Activated CD8-positive, alpha-beta memory T cell treated with anti-CD3 and anti-CD28 coated beads for 1 hour (primary cell): ENCODE results near the gene ZNF18.
"Not testable (repeated sequence)": the region's sequence is repeated elsewhere in the genome, so short reads cannot be mapped to it uniquely, and the experiment has no call there.

Experiments
- DNase-seq, 2 donors: peaks; one replicate each; pipeline ENCODE4 v3.0.0-alpha.2; 2020; ENCODE audit warnings: low read depth in 1 of 2; ENCODE audit errors: extremely low read depth in 1 of 2

The ZNF18 gene

GRCh38 chr17:11986179-11986941 lies 10.9 kb downstream of the ZNF18 start:
- DNase-seq = no peak

GRCh38 chr17:11981862-11982261 lies 15.4 kb downstream of the ZNF18 start:
- no peak for DNase-seq

GRCh38 chr17:11980813-11981212 lies 16.5 kb downstream of the ZNF18 start:
- no peak for DNase-seq

- no peak for DNase-seq
These were observed 17.5 kb downstream of the ZNF18 start for GRCh38 chr17:11979795-11980194.

- DNase-seq = not testable (repeated sequence)
These were observed 24.5 kb downstream of the ZNF18 start for GRCh38 chr17:11972741-11973140.

GRCh38 chr17:11969565-11969964 lies 27.7 kb downstream of the ZNF18 start:
- DNase-seq = no peak

- no peak for DNase-seq
These were observed 42.3 kb downstream of the ZNF18 start for GRCh38 chr17:11954936-11955335.

GRCh38 chr17:11953924-11954323 lies 43.4 kb downstream of the ZNF18 start:
- no peak for DNase-seq

- no peak for DNase-seq
These were observed 44.7 kb downstream of the ZNF18 start for GRCh38 chr17:11952610-11953009.

- DNase-seq = no peak
These were observed 46.3 kb downstream of the ZNF18 start for GRCh38 chr17:11950771-11951519.

- not testable (repeated sequence) for DNase-seq
These were observed 47.7 kb downstream of the ZNF18 start for GRCh38 chr17:11949571-11949970.

- DNase-seq = no peak
These were observed 48.5 kb downstream of the ZNF18 start for GRCh38 chr17:11948789-11949188.

GRCh38 chr17:11944587-11944986 lies 52.7 kb downstream of the ZNF18 start:
- no peak for DNase-seq

GRCh38 chr17:11943759-11944347 lies 53.4 kb downstream of the ZNF18 start:
- no peak for DNase-seq

- not testable (repeated sequence) for DNase-seq
These were observed 54.2 kb downstream of the ZNF18 start for GRCh38 chr17:11943086-11943485.

- DNase-seq = no peak
These were observed 56.4 kb downstream of the ZNF18 start for GRCh38 chr17:11940904-11941303.

GRCh38 chr17:11935734-11936406 lies 61.4 kb downstream of the ZNF18 start:
- DNase-seq = no peak

GRCh38 chr17:11932337-11932898 lies 64.9 kb downstream of the ZNF18 start:
- DNase-seq = no peak

- DNase-seq = no peak
These were observed 68.8 kb downstream of the ZNF18 start for GRCh38 chr17:11928436-11928835.
